Measurements from ENCODE around the gene IVD. TPM values are rescaled to one million over a fixed set of nuclear protein-coding genes. Genes with fewer than 3 reads are reported as not detected.

Gene IVD
- total and polyA plus RNA-seq, 4 donors, result 40.3 to 156 (median 94.4) TPM

GRCh38 chr15:40424483-40425115 lies 19.0 kb downstream of the IVD start:
- no peak for TF ChIP-seq JUND (IDR thresholded peaks at IDR 0.05)
- no peak for TF ChIP-seq FOXA2 (IDR thresholded peaks at IDR 0.05)
- TF ChIP-seq FOXA1 (IDR thresholded peaks at IDR 0.05), result no peak
- no peak for TF ChIP-seq HNF4G (IDR thresholded peaks at IDR 0.05)
- TF ChIP-seq TAF1 (conservative IDR thresholded peaks at IDR 0.05), result no peak
- TF ChIP-seq GABPA (IDR thresholded peaks at IDR 0.05 in 1 of 2, conservative IDR thresholded peaks at IDR 0.05 in 1 of 2), result no peak
- TF ChIP-seq MAX (IDR thresholded peaks at IDR 0.05), result no peak
- no peak for TF ChIP-seq REST (IDR thresholded peaks at IDR 0.05)
- no peak for TF ChIP-seq RAD21 (IDR thresholded peaks at IDR 0.05)
- TF ChIP-seq ZBTB33 (IDR thresholded peaks at IDR 0.05), result no peak
- TF ChIP-seq HNF4A (conservative IDR thresholded peaks at IDR 0.05), result no peak
- TF ChIP-seq ATF3 (IDR thresholded peaks at IDR 0.05), result no peak
- no peak for TF ChIP-seq NR2F2 (IDR thresholded peaks at IDR 0.05)
- no peak for TF ChIP-seq RXRA (IDR thresholded peaks at IDR 0.05)
- no peak for TF ChIP-seq CTCF (IDR thresholded peaks at IDR 0.05; ENCODE audit: low read depth, low read length, missing input control)
- no peak for TF ChIP-seq SP1 (IDR thresholded peaks at IDR 0.05)
- no peak for TF ChIP-seq YY1 (IDR thresholded peaks at IDR 0.05)
- no peak for TF ChIP-seq EGR1 (IDR thresholded peaks at IDR 0.05; ENCODE audit: low read depth in 2 of 2)
- no peak overlapping the region for H3K9ac ChIP-seq (ENCODE audit: low read depth in 1 of 2, low read length in 2 of 2)
- no peaks in the 10 kb centered on the region for H3K27me3 ChIP-seq (ENCODE audit: control insufficient read depth in 4 of 4, insufficient read depth in 4 of 4, low read length in 3 of 4)
- DNase-seq (ENCODE audit: low spot score), result no peak
- no peak overlapping the region for H3K4me3 ChIP-seq (ENCODE audit: low read depth in 1 of 3, low read length in 3 of 3)
- no peaks in the 10 kb centered on the region for H3K9me3 ChIP-seq (ENCODE audit: control insufficient read depth in 4 of 4, low read length in 3 of 4)
- H3K4me1 ChIP-seq (ENCODE audit: control insufficient read depth in 4 of 4, insufficient read depth in 4 of 4, low read length in 3 of 4), result peaks cover 7 to 24% (median 21%) of the 10 kb centered on the region in 4 donors
- H3K27ac ChIP-seq (ENCODE audit: low read depth in 1 of 2, low read length in 2 of 2), result no peak overlapping the region
- H3K36me3 ChIP-seq (ENCODE audit: control insufficient read depth in 4 of 4, insufficient read depth in 3 of 4, low read depth in 1 of 4, low read length in 3 of 4), result no peaks in the 10 kb centered on the region
- 90% methylated on average over 6 of the region's 6 CpGs for WGBS

Measured in liver (tissue), 9 donors.